Measurements from ENCODE around the gene CYP2W1. TPM values are rescaled to one million over a fixed set of nuclear protein-coding genes. Genes with fewer than 3 reads are reported as not detected.
"Not testable (repeated sequence)": the region's sequence is repeated elsewhere in the genome, so short reads cannot be mapped to it uniquely, and the experiment has no call there.

The CYP2W1 gene
- total RNA-seq, 1 donor from 2014 or later, result not detected

GRCh38 chr7:1031716-1032455 lies 48.9 kb downstream of the CYP2W1 start:
- no peak overlapping the region for H3K27ac Mint-ChIP-seq (ENCODE audit: unreplicated experiment)
- H3K36me3 Mint-ChIP-seq (ENCODE audit: low read depth, unreplicated experiment), result peaks cover 25% of the 10 kb centered on the region
- H3K4me3 Mint-ChIP-seq (ENCODE audit: unreplicated experiment), result no peak overlapping the region

GRCh38 chr7:1032536-1033181 lies 49.7 kb downstream of the CYP2W1 start:
- Mint-ChIP-seq H3K27me3 (ENCODE audit: unreplicated experiment) (peaks cover 8% of the 10 kb centered on the region), H3K4me3 (ENCODE audit: unreplicated experiment) (peak overlapping the region; percentile 26), H3K36me3 (ENCODE audit: low read depth, unreplicated experiment) (peaks cover 24% of the 10 kb centered on the region), H3K9me3 (ENCODE audit: unreplicated experiment) (no peaks in the 10 kb centered on the region), H3K27ac (ENCODE audit: unreplicated experiment) (no peak overlapping the region), H3K4me1 (ENCODE audit: unreplicated experiment) (peaks cover 8% of the 10 kb centered on the region)
- DNase-seq (ENCODE audit: low spot score), result no peak
- TF ChIP-seq CTCF (IDR thresholded peaks at IDR 0.05; ENCODE audit: unreplicated experiment), result no peak

More at GRCh38 chr7:1031716-1032455, 48.9 kb downstream of the CYP2W1 start:
- H3K4me1 Mint-ChIP-seq (ENCODE audit: unreplicated experiment), result peaks cover 10% of the 10 kb centered on the region
- H3K27me3 Mint-ChIP-seq (ENCODE audit: unreplicated experiment), result peaks cover 11% of the 10 kb centered on the region
- no peak for TF ChIP-seq CTCF (IDR thresholded peaks at IDR 0.05; ENCODE audit: unreplicated experiment)
- H3K9me3 Mint-ChIP-seq (ENCODE audit: unreplicated experiment), result no peaks in the 10 kb centered on the region
- DNase-seq (ENCODE audit: low spot score), result no peak

DNA sequence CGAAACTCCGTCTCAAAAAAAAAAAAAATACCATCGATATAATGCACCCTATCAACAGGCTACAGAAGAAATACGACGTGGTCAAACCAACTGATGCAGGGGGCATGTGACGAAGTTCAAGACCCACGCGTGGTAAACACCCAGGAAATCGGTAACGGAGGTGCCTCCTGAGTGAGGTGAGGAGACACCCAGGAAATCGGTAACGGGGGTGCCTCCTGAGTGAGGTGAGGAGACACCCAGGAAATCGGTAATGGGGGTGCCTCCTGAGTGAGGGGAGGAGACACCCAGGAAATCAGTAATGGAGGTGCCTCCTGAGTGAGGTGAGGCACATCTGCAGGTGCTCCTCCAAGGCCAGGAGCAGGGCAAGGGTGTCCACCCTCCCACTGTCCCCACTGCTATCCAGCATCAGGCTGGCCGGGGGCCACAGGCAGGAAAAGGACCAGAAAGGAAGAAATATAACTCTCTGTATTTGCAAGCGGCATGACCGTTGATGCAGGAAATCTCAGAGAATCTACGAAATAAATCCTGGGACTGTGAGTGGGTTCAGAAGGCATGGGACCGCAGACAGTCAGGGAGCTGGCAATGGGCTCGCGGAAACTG lies 50.7 kb downstream of the CYP2W1 start:
- no peak overlapping the region for H3K27ac Mint-ChIP-seq (ENCODE audit: unreplicated experiment)
- TF ChIP-seq CTCF (IDR thresholded peaks at IDR 0.05; ENCODE audit: unreplicated experiment), result no peak
- no peaks in the 10 kb centered on the region for H3K9me3 Mint-ChIP-seq (ENCODE audit: unreplicated experiment)
- peaks cover 8% of the 10 kb centered on the region for H3K27me3 Mint-ChIP-seq (ENCODE audit: unreplicated experiment)
- peaks cover 7% of the 10 kb centered on the region for H3K4me1 Mint-ChIP-seq (ENCODE audit: unreplicated experiment)
- DNase-seq (ENCODE audit: low spot score), result no peak
- no peak overlapping the region for H3K4me3 Mint-ChIP-seq (ENCODE audit: unreplicated experiment)
- peaks cover 24% of the 10 kb centered on the region for H3K36me3 Mint-ChIP-seq (ENCODE audit: low read depth, unreplicated experiment)

GRCh38 chr7:1034769-1035168 lies 51.8 kb downstream of the CYP2W1 start:
- peaks cover 24% of the 10 kb centered on the region for H3K36me3 Mint-ChIP-seq (ENCODE audit: low read depth, unreplicated experiment)
- H3K4me3 Mint-ChIP-seq (ENCODE audit: unreplicated experiment); H3K27me3 Mint-ChIP-seq (ENCODE audit: unreplicated experiment); H3K4me1 Mint-ChIP-seq (ENCODE audit: unreplicated experiment); H3K27ac Mint-ChIP-seq (ENCODE audit: unreplicated experiment); DNase-seq (ENCODE audit: low spot score); H3K9me3 Mint-ChIP-seq (ENCODE audit: unreplicated experiment): not testable (repeated sequence)

DNA sequence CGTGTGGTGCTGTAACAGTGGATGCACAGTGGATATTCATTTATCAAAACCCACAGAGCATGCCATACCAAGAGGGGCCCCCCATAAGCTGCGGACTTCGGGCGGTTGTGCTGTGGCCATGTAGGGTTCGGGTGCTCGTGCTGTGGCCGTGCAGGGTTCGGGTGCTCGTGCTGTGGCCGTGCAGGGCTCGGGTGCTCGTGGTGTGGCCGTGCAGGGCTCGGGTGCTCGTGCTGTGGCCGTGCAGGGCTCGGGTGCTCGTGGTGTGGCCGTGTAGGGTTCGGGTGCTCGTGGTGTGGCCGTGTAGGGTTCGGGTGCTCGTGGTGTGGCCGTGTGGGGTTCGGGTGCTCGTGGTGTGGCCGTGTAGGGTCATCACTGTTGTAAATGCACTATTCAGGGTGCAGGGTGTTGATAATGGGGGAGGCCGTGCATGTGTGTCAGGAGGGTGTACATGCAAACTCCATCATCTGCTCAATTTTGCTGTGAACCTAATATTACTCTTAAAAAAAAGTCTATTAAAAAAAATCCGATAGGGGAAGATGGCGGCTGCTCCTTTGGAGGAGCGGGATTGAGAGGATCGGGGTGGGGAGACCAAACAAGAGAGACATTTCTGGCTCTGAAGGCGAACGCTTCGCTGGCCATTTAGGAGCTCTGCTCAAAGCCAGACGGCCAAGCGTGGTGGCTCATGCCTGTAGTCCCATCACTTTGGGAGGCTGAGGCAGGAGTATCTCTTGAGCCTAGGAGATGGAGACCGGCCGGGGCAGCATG lies 53.4 kb downstream of the CYP2W1 start:
- H3K36me3 Mint-ChIP-seq (ENCODE audit: low read depth, unreplicated experiment), result peaks cover 30% of the 10 kb centered on the region
- not testable (repeated sequence) for H3K4me1 Mint-ChIP-seq (ENCODE audit: unreplicated experiment); H3K4me3 Mint-ChIP-seq (ENCODE audit: unreplicated experiment); H3K27ac Mint-ChIP-seq (ENCODE audit: unreplicated experiment); H3K9me3 Mint-ChIP-seq (ENCODE audit: unreplicated experiment); DNase-seq (ENCODE audit: low spot score)
- peaks cover 11% of the 10 kb centered on the region for H3K27me3 Mint-ChIP-seq (ENCODE audit: unreplicated experiment)

Small RNA genes within 50 kb of the gene (microRNA-seq; reads per million reads assigned to microRNA genes)
- gene MIR339 (ENCODE audit: unreplicated experiment), result 546 reads per million, percentile 91 among the genes with 10 or more reads in this experiment

Other genes starting within 250 kb of the CYP2W1 start
- gene SUN1, start 150.7 kb upstream of the CYP2W1 start, total RNA-seq (ENCODE audit: unreplicated experiment), result 150 TPM
- gene GET4, start 106.6 kb upstream of the CYP2W1 start, total RNA-seq (ENCODE audit: unreplicated experiment), result 61.3 TPM
- 1.7 TPM for gene ADAP1, start 28.5 kb upstream of the CYP2W1 start, total RNA-seq (ENCODE audit: unreplicated experiment)
- 10.2 TPM for gene COX19, start 7.6 kb upstream of the CYP2W1 start, total RNA-seq (ENCODE audit: unreplicated experiment)
- gene GPR146, start 61.4 kb downstream of the CYP2W1 start, total RNA-seq (ENCODE audit: unreplicated experiment), result 8.1 TPM
- gene GPER1, start 104.9 kb downstream of the CYP2W1 start, total RNA-seq (ENCODE audit: unreplicated experiment), result 0.72 TPM
- gene ZFAND2A, start 177.0 kb downstream of the CYP2W1 start, total RNA-seq (ENCODE audit: unreplicated experiment), result 36.0 TPM
- gene UNCX, start 249.7 kb downstream of the CYP2W1 start, total RNA-seq (ENCODE audit: unreplicated experiment), result not detected

All from endothelial cell (in vitro differentiated cells).